HG02852 (cell line): ENCODE data around the gene UQCR11.

Source experiments
- ATAC-seq: cut with Tn5 transposase; IDR thresholded peaks from one replicate; pipeline ENCODE4 v1.9.1; 2021; ENCODE audit warnings: mild to moderate bottlenecking, moderate library complexity; ENCODE audit not compliant: unreplicated experiment

The UQCR11 gene

DNA sequence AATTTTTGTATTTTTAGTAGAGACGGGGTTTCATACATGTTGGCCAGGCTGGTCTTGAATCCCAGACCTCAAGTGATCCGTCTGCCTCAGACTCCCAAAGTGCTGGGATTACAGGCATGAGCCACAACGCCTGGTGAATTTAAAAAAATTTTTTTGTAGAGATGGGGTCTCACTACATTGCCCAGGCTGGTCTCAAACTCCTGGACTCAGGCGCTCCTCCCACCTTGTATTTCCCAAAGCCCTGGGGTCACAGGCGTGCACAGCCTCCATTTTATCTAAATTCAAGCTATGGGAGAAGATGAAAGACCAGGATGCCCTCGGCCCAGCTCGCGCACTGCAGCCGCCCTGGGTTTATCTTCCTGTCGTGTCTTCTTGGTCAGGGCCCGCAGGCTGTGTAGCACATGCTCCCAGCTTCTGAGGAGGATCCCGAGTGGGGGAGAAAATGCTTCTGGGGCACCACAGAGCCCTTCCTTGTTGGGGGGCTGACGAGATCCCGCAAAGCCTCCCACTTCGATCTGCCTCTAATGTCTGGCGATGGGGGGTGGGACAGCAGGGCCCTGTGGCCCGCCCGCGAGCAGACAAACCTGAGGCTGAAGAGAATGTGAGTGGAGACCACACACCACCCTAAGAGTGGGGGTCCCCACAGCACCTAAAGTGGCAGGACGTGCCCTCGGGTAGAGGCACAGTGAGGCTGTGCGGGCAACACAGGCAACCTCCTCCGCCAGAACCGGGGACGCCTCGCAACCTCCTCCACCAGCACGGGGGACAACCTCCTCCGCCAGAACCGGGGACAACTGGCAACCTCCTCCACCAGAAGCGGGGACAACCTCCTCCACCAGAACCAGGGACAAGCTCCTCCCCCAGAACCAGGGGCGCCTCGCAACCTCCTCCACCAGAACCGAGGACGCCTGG lies 31.3 kb upstream of the UQCR11 start:
- no peak for ATAC-seq

DNA sequence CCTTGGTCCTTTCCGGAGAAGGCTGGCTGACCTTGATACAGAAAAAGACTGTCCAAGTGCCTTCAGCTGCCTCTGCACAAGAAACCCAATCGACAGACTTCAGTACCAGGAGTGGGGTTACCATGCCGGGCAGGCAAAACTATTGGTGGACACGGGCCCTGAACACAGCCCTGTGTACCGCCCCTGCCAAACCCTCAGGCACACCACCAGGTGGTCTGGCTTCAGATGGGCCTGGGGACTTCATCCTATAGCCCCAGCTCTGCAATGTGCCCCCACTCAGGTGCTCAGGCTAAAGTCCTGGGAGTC lies 29.6 kb upstream of the UQCR11 start:
- no peak for ATAC-seq

- ATAC-seq = no peak
Measured at GRCh38 chr19:1634242-1634937, 29.1 kb upstream of the UQCR11 start.

DNA sequence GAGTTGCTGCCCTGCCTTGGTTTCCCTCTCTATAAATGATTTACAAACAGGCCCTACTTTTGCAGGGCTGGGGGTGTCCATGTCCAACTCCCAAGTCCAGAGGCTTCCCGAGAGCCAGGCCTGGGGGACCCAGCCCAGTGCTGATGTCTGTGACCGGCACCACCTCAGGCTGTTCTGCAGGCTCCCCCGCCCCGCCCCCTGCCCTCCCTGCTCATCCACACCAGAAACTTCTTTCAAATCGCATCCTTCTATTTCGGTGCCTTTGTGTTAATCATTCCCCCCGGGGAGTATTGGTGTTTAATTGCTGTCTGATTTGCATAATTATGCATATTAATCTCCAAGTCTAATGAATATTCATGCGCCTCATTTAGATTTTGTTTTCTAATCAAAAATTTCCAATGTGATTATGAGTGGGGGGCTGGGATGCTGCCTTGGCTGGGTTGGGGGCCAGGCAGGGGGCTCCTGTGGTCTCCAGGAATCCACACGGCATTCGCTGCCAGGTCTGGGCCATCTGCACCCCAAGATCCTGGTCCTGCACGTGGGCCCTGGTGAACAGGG lies 28.1 kb upstream of the UQCR11 start:
- ATAC-seq = no peak

GRCh38 chr19:1632462-1633268 lies 27.4 kb upstream of the UQCR11 start:
- no peak for ATAC-seq

- no peak for ATAC-seq
Measured at GRCh38 chr19:1631557-1632100, 26.4 kb upstream of the UQCR11 start.

DNA sequence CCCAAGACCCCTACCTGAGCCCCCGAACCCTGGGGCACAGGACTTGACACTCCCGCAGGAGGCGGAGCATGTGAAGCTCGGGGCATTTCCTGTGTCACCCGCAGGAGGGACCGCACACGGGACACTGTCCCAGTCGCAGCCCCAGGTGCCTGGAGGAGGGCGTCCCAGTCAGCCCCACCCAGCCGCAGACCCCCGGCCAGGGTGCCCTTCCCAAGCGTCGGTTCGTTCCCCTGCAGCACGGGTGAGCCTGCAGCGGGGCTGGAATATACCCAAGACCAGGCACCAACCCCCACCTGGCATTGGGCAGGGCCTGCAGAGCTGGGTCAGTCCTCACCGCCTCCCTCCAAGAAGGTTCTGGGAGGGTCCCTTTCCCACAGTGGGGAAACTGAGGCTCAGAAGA lies 25.5 kb upstream of the UQCR11 start:
- ATAC-seq = no peak

DNA sequence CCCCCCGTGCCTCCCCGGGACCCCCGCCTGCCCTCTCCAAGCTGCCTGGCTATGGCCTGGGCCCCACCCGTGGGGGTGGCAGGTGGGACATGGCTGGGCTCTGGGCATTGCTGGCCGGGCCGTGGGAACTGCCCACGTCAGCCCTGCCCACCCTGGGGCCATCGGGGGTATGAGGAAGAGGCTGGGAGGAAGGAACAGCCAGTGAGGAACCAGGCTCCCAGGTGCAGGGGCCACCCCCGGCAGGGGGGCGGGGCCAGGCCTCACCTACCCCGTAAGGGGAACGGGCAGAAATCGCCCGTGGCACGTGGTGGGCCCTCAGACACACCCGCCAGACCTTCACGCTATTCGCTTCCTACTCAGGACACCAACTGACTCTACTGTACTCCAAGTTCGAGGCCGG lies 24.8 kb upstream of the UQCR11 start:
- ATAC-seq = no peak

GRCh38 chr19:1629256-1629808 lies 24.1 kb upstream of the UQCR11 start:
- ATAC-seq = no peak

GRCh38 chr19:1627194-1627593 lies 21.9 kb upstream of the UQCR11 start:
- ATAC-seq = no peak

DNA sequence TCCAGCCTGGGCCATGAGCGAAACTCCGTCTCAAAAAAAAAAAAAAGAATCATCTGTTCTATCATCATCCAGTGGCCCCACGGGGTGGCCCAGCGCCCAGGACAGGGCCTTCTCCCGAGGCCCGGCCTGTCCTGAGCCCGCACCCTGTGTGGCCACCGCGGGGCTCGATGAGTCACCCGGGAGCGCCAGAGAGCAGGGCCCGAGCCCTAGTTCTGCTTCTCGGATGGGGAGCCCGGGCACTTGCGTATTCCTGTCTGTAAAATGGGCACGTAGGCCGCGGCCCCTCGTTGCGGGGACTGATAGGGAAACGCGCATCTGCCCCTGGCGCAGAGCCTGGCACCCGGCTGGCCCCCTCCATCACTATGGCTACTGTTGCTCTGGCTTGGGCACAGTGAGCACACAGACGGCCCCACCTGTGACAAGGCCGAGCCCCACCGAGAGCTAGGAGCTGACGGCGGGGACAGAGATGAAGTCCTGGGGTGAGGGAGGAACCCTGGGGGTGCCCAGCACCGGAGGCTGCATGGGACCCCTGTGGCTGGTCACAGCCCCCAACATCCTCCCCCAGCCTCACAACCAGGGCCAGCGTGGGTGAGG lies 21.3 kb upstream of the UQCR11 start:
- ATAC-seq = no peak

DNA sequence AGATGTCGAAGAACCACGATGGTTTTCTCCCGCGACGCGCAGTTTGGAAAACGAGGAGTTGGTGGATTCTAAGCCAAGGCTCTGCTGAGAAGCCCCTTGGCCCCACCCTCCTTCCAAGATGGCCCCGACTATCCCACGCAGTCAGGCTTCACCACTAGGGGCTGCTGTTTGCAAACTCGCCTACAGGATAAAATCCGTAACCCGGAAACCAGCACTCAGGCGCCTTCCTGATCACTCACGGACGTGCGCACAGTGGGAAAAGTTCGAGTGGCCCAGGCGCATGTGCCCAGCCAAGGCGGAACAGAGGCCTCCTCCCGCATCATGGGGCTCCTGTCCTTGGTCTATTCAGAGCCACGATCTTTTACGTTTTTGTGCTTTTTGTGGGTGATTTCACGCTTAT lies 19.2 kb upstream of the UQCR11 start:
- no peak for ATAC-seq

- no peak for ATAC-seq
Measured at GRCh38 chr19:1622541-1622940, 17.3 kb upstream of the UQCR11 start.

GRCh38 chr19:1622007-1622406 lies 16.7 kb upstream of the UQCR11 start:
- ATAC-seq = no peak

- no peak for ATAC-seq
Measured at GRCh38 chr19:1621574-1621973, 16.3 kb upstream of the UQCR11 start.

GRCh38 chr19:1621021-1621420 lies 15.8 kb upstream of the UQCR11 start:
- ATAC-seq = no peak

- ATAC-seq = no peak
Measured at GRCh38 chr19:1620502-1620901, 15.2 kb upstream of the UQCR11 start.

DNA sequence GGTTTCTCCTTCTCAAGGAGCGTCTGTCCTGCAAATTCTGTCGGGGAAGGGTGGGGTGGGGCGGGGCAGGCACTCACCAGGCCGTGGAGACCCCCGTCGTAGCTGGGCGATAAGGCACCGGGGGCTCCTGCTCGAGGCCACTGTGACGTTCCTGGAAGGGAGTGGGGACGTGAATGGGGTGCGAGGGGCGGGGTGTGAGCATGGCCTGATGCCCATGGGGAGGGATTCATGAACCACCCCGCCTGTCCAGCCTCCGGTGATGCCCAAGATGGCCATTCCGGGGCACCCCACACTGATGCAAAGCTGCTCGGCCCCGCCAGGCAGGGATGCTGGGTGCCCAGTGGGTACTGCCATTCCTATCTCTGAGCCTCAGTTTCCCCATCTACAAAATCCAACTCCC lies 14.4 kb upstream of the UQCR11 start:
- ATAC-seq = no peak

- ATAC-seq = no peak
Measured at GRCh38 chr19:1619094-1619439, 13.8 kb upstream of the UQCR11 start.
